RWPE1 (cell line): ENCODE measurements around the gene PCK1.

ENCODE experiments used
- CTCF ChIA-PET: fragments of 350-600 bp; sonication (Branson Sonifier 250); formaldehyde crosslinking; extraction: SDS; loops from one replicate; lab custom pipeline; 2021; lab: Yijun Ruan, JAX
- POLR2A ChIA-PET: fragments of 400-600 bp; formaldehyde crosslinking; extraction: SDS; loops from one replicate; lab custom pipeline; 2020; ENCODE audit warnings: antibody characterized with exemption; ENCODE audit not compliant: low non-redundant PET; lab: Yijun Ruan, JAX
- DNase-seq: peaks from one replicate; pipeline ENCODE4 v3.0.0; 2012; ENCODE audit warnings: low spot score
- H3K27ac ChIP-seq: fragments of 450-650 bp; 2 replicates; pipeline ENCODE4 v1.5.1; 2017
- TF ChIP-seq, protein P1 (sequence below): fragments of 450-650 bp; conservative IDR thresholded peaks from 2 replicates; pipeline ENCODE4 v1.5.1; 2017; ENCODE audit warnings: low read depth, mild to moderate bottlenecking

PCK1 gene

DNA sequence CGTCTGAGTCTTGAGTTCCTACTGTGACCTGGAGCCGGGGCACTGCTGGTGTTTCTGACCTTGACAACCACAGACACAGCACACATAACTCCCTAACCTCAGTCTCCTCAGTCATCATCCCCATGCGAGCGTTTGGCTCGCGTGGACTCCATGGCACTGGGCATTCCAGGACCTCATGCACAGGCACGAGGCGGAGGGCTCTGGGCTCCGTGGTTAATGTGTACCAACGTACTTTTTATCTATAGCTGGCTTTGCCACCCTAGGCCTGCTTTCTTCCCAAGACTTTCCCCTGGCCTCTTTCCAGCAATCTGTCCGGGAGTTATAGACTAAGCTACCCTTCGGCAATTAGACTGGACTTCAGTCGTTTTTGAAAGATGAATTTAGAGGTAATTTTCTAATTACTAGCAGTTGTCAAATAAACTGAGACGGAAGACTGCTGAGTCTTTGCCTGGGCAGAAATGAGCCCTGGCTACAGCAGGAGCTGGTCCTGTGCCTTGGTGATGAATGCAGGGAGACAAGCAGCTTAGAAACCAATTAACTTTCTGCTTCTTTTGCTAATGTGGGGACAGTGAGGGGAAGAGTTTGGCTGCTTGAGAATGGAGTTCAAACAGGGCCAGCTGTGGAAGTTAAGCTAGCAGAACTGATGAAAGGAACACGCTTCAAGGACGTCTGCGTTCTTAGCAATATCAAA, 19.9 kb upstream of the PCK1 start:
- POLR2A ChIA-PET: no interaction called here
- CTCF ChIA-PET: interaction anchor here (0.6 to 0.7 kb wide), 3 partner anchors 21 to 362 kb away, joined by 3 read pairs; no protein-coding TSS in a partner anchor
- no peak overlapping the region for H3K27ac ChIP-seq
- no peak for DNase-seq
- TF ChIP-seq, protein P1, sequence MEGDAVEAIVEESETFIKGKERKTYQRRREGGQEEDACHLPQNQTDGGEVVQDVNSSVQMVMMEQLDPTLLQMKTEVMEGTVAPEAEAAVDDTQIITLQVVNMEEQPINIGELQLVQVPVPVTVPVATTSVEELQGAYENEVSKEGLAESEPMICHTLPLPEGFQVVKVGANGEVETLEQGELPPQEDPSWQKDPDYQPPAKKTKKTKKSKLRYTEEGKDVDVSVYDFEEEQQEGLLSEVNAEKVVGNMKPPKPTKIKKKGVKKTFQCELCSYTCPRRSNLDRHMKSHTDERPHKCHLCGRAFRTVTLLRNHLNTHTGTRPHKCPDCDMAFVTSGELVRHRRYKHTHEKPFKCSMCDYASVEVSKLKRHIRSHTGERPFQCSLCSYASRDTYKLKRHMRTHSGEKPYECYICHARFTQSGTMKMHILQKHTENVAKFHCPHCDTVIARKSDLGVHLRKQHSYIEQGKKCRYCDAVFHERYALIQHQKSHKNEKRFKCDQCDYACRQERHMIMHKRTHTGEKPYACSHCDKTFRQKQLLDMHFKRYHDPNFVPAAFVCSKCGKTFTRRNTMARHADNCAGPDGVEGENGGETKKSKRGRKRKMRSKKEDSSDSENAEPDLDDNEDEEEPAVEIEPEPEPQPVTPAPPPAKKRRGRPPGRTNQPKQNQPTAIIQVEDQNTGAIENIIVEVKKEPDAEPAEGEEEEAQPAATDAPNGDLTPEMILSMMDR: no peak

DNA sequence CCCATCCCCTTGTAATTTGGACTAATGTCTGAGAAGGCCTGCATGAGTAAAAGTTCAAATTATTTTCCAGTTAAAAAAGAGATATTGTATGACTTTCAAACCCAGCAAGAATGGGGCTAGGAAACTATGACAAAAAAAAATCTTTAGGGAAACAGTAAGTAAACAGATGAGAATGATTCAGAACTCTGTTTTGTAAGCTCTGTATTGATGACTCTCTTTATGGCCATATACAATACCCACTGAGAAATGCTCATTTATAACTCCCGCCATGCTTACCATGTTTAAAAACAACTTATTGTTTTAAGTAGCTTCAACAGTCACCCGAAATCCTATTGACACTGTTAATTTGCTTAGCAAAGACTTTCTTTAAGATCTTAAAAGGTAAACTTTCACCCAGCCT, 17.2 kb upstream of the PCK1 start:
- no peak for DNase-seq
- TF ChIP-seq, protein P1: no peak
- ChIA-PET POLR2A (no interaction called here), CTCF (interaction anchor here (1.2 kb wide), 1 partner anchor 18 kb away, joined by 6 read pairs; no protein-coding TSS in a partner anchor)
- no peak overlapping the region for H3K27ac ChIP-seq

DNA sequence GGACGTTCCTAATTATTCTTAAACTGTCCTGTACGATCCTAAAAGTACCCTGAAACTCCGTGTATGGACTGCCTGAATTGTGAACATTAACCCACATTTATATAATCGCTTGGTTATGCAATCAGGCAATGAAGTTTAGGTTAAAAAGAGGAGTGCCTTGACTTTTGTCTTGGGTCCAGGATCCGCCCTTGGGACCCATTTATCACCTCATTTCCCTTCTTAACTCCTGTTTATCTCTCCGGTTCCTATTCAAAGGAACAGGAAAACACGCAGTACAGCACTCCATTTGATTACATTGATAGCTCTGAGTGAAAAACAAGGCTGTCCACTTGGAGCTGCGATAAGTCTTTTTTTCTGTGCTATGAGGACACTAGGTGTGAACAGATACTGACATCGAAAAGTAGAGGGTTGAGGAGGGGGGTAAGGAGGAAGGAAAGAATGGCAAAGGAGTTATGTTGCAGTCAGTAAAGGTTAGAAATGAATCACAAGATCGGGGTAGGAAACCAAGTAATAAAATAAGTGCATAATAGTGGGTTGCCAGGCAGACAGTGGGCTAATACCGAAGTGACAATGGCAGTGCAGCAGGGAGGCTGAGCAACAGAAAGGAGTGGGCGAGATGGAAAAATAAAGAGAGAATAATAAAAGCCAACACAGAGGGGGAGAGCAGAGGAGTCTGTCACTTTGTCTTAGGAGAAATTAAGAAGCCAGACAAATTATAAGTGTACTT, 15.9 kb upstream of the PCK1 start:
- POLR2A ChIA-PET: no interaction called here
- CTCF ChIA-PET: interaction anchor here (0.6 to 1.2 kb wide), 2 partner anchors 17 to 469 kb away, joined by 3 to 6 read pairs; no protein-coding TSS in a partner anchor
- TF ChIP-seq, protein P1: no peak
- no peak overlapping the region for H3K27ac ChIP-seq
- no peak for DNase-seq

DNA sequence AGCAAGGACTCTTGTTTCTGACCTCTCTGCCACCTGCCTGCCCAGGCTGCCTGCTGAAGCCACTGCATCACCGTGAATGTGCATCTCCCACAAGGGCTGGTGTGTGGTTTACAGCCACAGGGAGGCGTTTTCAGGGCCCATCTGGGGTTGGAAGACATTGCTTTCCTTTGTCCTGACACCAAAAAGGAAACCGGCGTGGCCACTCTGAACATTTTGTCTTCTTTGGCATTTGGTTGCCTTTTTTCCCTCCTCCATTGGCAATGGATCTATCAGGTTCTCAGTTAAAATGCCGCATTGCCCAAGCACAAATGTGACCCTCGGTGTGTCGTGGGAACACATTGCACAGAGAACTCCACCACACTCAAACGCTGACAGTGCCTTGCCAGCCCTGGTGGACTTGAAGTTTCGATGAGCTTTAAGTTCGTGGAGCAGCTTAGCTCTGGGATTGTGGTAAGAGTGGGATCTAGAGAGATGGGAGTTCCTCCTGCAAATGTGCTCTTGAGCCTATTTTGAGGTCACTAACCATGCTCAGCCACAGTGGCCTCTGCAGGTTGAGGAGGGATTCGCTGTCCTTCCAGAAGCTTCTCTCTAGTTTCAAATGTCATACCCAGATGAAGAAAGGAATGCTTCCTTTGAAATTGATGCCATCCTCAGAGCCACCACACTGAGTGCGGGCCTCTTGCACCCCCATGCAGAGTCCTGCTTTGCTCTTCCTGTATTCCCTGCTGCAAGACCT, 14.8 kb upstream of the PCK1 start:
- no peak for DNase-seq
- TF ChIP-seq, protein P1: no peak
- CTCF ChIA-PET: no interaction called here
- H3K27ac ChIP-seq: no peak overlapping the region
- POLR2A ChIA-PET: no interaction called here

DNA sequence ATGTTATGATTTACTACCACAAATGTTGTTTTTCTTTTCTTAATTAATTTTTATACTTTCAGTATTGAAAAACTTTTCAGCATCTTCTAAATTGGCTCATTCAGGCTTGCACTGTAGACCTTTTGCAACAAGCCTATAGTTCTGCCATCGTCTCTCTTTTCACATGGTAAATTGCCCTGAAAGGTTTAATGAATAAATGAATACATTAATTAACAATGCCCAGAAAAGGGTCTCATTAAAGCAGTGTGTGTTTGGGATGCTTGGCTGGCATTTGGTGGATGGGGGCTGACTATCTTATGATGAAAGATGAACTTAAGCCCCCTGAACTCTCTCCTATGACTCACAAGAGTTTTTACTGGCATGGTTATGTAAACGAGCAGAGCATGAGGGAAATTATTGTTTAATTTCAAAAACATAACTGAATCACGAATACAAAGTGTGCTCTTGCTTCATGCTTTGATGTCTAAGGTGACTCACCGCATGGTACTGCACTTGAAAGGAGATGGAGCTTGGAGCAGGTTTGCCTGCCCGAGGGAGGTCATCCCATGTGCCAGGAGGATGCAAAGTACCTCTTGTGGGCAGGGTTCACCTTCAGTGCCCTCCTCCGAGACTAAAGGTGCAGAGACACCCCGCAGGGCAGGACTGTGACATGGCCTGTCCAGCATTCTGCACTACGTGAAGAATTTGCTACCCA, 13.8 kb upstream of the PCK1 start:
- ChIA-PET POLR2A (no interaction called here), CTCF (no interaction called here)
- TF ChIP-seq, protein P1: no peak
- no peak overlapping the region for H3K27ac ChIP-seq
- DNase-seq: peak; percentile 69
